SIG-M5 (cell line): Measurements from ENCODE around the gene GRID1.

ENCODE experiments used
- DNase-seq: peaks from one replicate; lab custom pipeline; 2025; lab: John Stamatoyannopoulos, UW

The GRID1 gene

GRCh38 chr10:85922356-85923129, 444.1 kb downstream of the GRID1 start:
- no peak for DNase-seq

- no peak for DNase-seq
These were observed 444.8 kb downstream of the GRID1 start for GRCh38 chr10:85921789-85922188.

- DNase-seq = no peak
These were observed 446.3 kb downstream of the GRID1 start for GRCh38 chr10:85920311-85920710.

- DNase-seq = no peak
These were observed 447.0 kb downstream of the GRID1 start for GRCh38 chr10:85919491-85920021.

GRCh38 chr10:85918371-85918770, 448.2 kb downstream of the GRID1 start:
- DNase-seq = no peak

GRCh38 chr10:85917601-85918000, 449.0 kb downstream of the GRID1 start:
- no peak for DNase-seq

GRCh38 chr10:85916994-85917573, 449.5 kb downstream of the GRID1 start:
- no peak for DNase-seq

GRCh38 chr10:85916286-85916685, 450.3 kb downstream of the GRID1 start:
- no peak for DNase-seq

- DNase-seq = no peak
These were observed 451.2 kb downstream of the GRID1 start for GRCh38 chr10:85915245-85915846.

- DNase-seq = no peak
These were observed 451.9 kb downstream of the GRID1 start for GRCh38 chr10:85914720-85915119.

- DNase-seq = no peak
These were observed 458.1 kb downstream of the GRID1 start for GRCh38 chr10:85908462-85908861.

GRCh38 chr10:85902051-85902450, 464.5 kb downstream of the GRID1 start:
- DNase-seq = no peak

GRCh38 chr10:85901599-85901998, 465.0 kb downstream of the GRID1 start:
- DNase-seq = no peak

- no peak for DNase-seq
These were observed 466.1 kb downstream of the GRID1 start for GRCh38 chr10:85900487-85900886.

GRCh38 chr10:85900061-85900460, 466.5 kb downstream of the GRID1 start:
- DNase-seq = no peak

GRCh38 chr10:85891472-85891871, 475.1 kb downstream of the GRID1 start:
- DNase-seq = no peak

- no peak for DNase-seq
These were observed 478.0 kb downstream of the GRID1 start for GRCh38 chr10:85888559-85888958.

- DNase-seq = no peak
These were observed 478.6 kb downstream of the GRID1 start for GRCh38 chr10:85888004-85888403.

GRCh38 chr10:85874208-85874607, 492.4 kb downstream of the GRID1 start:
- no peak for DNase-seq

- no peak for DNase-seq
These were observed 493.5 kb downstream of the GRID1 start for GRCh38 chr10:85873063-85873462.

GRCh38 chr10:85868627-85869499, 497.7 kb downstream of the GRID1 start:
- DNase-seq = no peak

- DNase-seq = no peak
These were observed 501.6 kb downstream of the GRID1 start for GRCh38 chr10:85864868-85865526.
